Measurements from ENCODE around the gene FARP1.

GRCh38 chr13:98273824-98274742, 131.2 kb downstream of the FARP1 start:
- TF ChIP-seq POLR2AphosphoS5 (IDR thresholded peaks at IDR 0.05) (no peak), EP300 (IDR thresholded peaks at IDR 0.05) (no peak)

Data from suprapubic skin (tissue), 4 donors.